ENCODE results near the gene MSANTD2. TPM values are rescaled to one million over a fixed set of nuclear protein-coding genes. Genes with fewer than 3 reads are reported as not detected.

The MSANTD2 gene
- total and polyA plus RNA-seq, 9 of the 15 experiments (the other 6 are each of a cell fraction or from before 2014, with no cell fraction given) = 1.3 to 9.9 (median 5.3) TPM

DNA sequence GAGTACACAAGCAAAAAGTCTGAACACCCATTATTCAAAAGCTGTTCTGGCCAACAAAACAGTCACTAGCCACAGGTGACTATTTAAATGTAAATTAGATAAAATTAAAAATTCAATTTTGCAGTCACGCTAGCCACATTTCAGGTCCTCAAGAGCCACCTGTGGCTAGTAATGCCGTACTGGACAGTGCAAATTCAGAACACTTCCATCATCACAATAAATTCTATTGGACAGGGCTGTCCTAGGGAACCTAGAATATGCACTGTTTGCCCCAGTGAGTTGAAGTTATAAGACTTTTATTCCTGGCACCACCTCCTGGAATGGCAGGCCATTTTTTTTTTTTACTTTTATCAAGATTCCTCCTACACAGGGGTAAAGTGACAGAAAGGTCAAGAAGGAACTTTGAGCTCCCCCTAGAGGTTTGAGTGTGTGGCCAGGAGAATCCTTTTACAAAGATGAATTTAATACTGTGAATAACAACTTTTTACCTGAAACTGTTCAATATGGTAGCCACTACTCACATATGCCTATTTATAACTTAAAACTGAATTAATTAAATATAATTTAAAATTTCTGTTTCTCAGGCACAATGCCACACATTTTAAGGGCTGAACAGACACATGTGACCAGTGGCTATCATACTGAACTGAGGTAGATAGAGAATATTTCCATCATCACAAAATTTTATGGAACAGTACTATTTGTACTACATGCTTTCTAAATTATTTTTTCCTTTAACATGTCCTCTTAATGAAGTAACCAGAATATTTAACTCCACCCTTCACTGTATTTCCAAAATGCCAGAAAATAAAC, 6.5 kb downstream of the MSANTD2 start (continued):
- TF ChIP-seq HDAC3 (IDR thresholded peaks at IDR 0.05; ENCODE audit: borderline replicate concordance, partially characterized antibody) = no peak
- TF ChIP-seq MAX (CRISPR knock-in tag; IDR thresholded peaks at IDR 0.05) = no peak
- no peak for TF ChIP-seq PCBP2 (IDR thresholded peaks at IDR 0.05; ENCODE audit: low read depth, low read length, poor library complexity, severe bottlenecking)
- TF ChIP-seq PHB (CRISPR knock-in tag; IDR thresholded peaks at IDR 0.05) = no peak
- TF ChIP-seq NFIX (CRISPR knock-in tag; IDR thresholded peaks at IDR 0.05; ENCODE audit: low read depth) = no peak

- in situ Hi-C loops (cut with MboI) = no loop called here
- H3K4me2 ChIP-seq (ENCODE audit: insufficient read depth, low read length) = no peak overlapping the region
- 70% methylated on average over 4 of the region's 4 CpGs for WGBS (ENCODE audit: insufficient coverage, low coverage, missing lambda C conversion rate)
- no TSS peak for BruUV-seq (replicated peaks)
- no peaks in the 10 kb centered on the region for H3K9me3 ChIP-seq (replicated peaks; ENCODE audit: control insufficient read depth, insufficient read depth, low read depth, low read length)
- no peak overlapping the region for H3K4me3 ChIP-seq
- peaks cover 12% of the 10 kb centered on the region for H3K79me2 ChIP-seq (ENCODE audit: control insufficient read depth, insufficient read depth, low read length)
- ChIA-PET CTCF (ENCODE audit: low intra/inter-chr PET ratio) (no interaction called here), POLR2A (interaction anchor here (0.6 to 1.9 kb wide), 2 partner anchors 12 to 29 kb away, joined by 3 to 4 read pairs; no protein-coding TSS in a partner anchor)
- no peaks in the 10 kb centered on the region; the same call in 2 of the 3 replicates for H3K36me3 ChIP-seq (ENCODE audit: control insufficient read depth, insufficient read depth, low read length)
- H3K4me1 ChIP-seq (replicated peaks in 1 of 2; ENCODE audit: control insufficient read depth in 2 of 2, insufficient read depth in 2 of 2, low read length in 2 of 2) = no peaks in the 10 kb centered on the region
- intact Hi-C loops (cut with micrococcal nuclease) = loop anchor here (2.0 kb wide), 1 partner anchor 147 kb away; no protein-coding TSS in a partner anchor
- no peaks in the 10 kb centered on the region for H3K27me3 ChIP-seq (ENCODE audit: control insufficient read depth in 2 of 2, insufficient read depth in 2 of 2, low read length in 2 of 2)
- H4K20me1 ChIP-seq (replicated peaks; ENCODE audit: control insufficient read depth, insufficient read depth, low read length) = no peaks in the 10 kb centered on the region
- ATAC-seq (no peak), FAIRE-seq (no peak), DNase-seq (ENCODE audit: extremely low read depth in 1 of 4, low spot score in 3 of 4) (no peak)
- H3K27ac ChIP-seq (ENCODE audit: extremely low read depth, low read depth, low read length) = no peak overlapping the region
- H3K9me1 ChIP-seq (ENCODE audit: control insufficient read depth, insufficient read depth, low read length) = no peaks in the 10 kb centered on the region
- no peak overlapping the region for H3K9ac ChIP-seq (ENCODE audit: insufficient read depth in 1 of 2, low read depth in 2 of 2, low read length in 2 of 2)
- no peak overlapping the region for H2AFZ ChIP-seq (ENCODE audit: low read depth, low read length)
- no peak for TF ChIP-seq KLF13 (tag; IDR thresholded peaks at IDR 0.05; ENCODE audit: borderline replicate concordance, low read depth)
- TF ChIP-seq ZNF589 (CRISPR knock-in tag; IDR thresholded peaks at IDR 0.05; ENCODE audit: low read depth) = no peak
- no peak for TF ChIP-seq ZC3H8 (IDR thresholded peaks at IDR 0.05)
- no peak for TF ChIP-seq JUND (IDR thresholded peaks at IDR 0.05; ENCODE audit: borderline replicate concordance, low read depth, low read length)
- no peak for TF ChIP-seq JUND (tag; IDR thresholded peaks at IDR 0.05; ENCODE audit: borderline replicate concordance, low read depth, low read length)
- no peak for TF ChIP-seq TGIF2 (CRISPR knock-in tag; IDR thresholded peaks at IDR 0.05)
- TF ChIP-seq MTF1 (CRISPR knock-in tag; IDR thresholded peaks at IDR 0.05; ENCODE audit: borderline replicate concordance) = no peak
- no peak for TF ChIP-seq CHD4 (IDR thresholded peaks at IDR 0.05; ENCODE audit: insufficient read depth, insufficient replicate concordance, low read depth, low read length, poor library complexity, severe bottlenecking)
Measured at GRCh38 chr11:124791626-124792341, 8.4 kb downstream of the MSANTD2 start.
